ENCODE results near the gene GNAO1.

The GNAO1 gene

GRCh38 chr16:56192986-56193945, 2.0 kb downstream of the GNAO1 start:
- peak overlapping the region; percentile 72 for H3K4me3 Mint-ChIP-seq
- no peaks in the 10 kb centered on the region for H3K36me3 Mint-ChIP-seq
- no peaks in the 10 kb centered on the region for H3K9me3 Mint-ChIP-seq
- no peak overlapping the region for H3K27ac Mint-ChIP-seq
- peaks cover 38% of the 10 kb centered on the region for H3K27me3 Mint-ChIP-seq
- peaks cover 32% of the 10 kb centered on the region for H3K4me1 Mint-ChIP-seq

GRCh38 chr16:56193951-56194726, 2.9 kb downstream of the GNAO1 start:
- peak overlapping the region; percentile 72 for H3K4me3 Mint-ChIP-seq
- H3K27ac Mint-ChIP-seq: no peak overlapping the region
- peaks cover 34% of the 10 kb centered on the region for H3K27me3 Mint-ChIP-seq
- no peaks in the 10 kb centered on the region for H3K9me3 Mint-ChIP-seq
- peaks cover 40% of the 10 kb centered on the region for H3K4me1 Mint-ChIP-seq
- no peaks in the 10 kb centered on the region for H3K36me3 Mint-ChIP-seq

GRCh38 chr16:56195151-56195550, 3.9 kb downstream of the GNAO1 start:
- H3K4me3 Mint-ChIP-seq: no peak overlapping the region
- H3K9me3 Mint-ChIP-seq: no peaks in the 10 kb centered on the region
- peaks cover 49% of the 10 kb centered on the region for H3K4me1 Mint-ChIP-seq
- no peak overlapping the region for H3K27ac Mint-ChIP-seq
- H3K36me3 Mint-ChIP-seq: no peaks in the 10 kb centered on the region
- peaks cover 27% of the 10 kb centered on the region for H3K27me3 Mint-ChIP-seq

- Mint-ChIP-seq H3K27ac (no peak overlapping the region), H3K4me3 (no peak overlapping the region), H3K4me1 (peaks cover 47% of the 10 kb centered on the region), H3K36me3 (no peaks in the 10 kb centered on the region), H3K9me3 (no peaks in the 10 kb centered on the region), H3K27me3 (peaks cover 25% of the 10 kb centered on the region)
Observed at GRCh38 chr16:56196381-56196780, 5.1 kb downstream of the GNAO1 start.

GRCh38 chr16:56197192-56197992, 6.1 kb downstream of the GNAO1 start:
- H3K4me3 Mint-ChIP-seq: no peak overlapping the region
- peaks cover 25% of the 10 kb centered on the region for H3K27me3 Mint-ChIP-seq
- H3K27ac Mint-ChIP-seq: no peak overlapping the region
- H3K9me3 Mint-ChIP-seq: no peaks in the 10 kb centered on the region
- no peaks in the 10 kb centered on the region for H3K36me3 Mint-ChIP-seq
- peaks cover 47% of the 10 kb centered on the region for H3K4me1 Mint-ChIP-seq

GRCh38 chr16:56198006-56198754, 6.9 kb downstream of the GNAO1 start:
- H3K4me1 Mint-ChIP-seq: peaks cover 41% of the 10 kb centered on the region
- no peaks in the 10 kb centered on the region for H3K36me3 Mint-ChIP-seq
- no peak overlapping the region for H3K4me3 Mint-ChIP-seq
- H3K27me3 Mint-ChIP-seq: peaks cover 20% of the 10 kb centered on the region
- no peaks in the 10 kb centered on the region for H3K9me3 Mint-ChIP-seq
- peak overlapping the region; percentile 85 for H3K27ac Mint-ChIP-seq

- H3K36me3 Mint-ChIP-seq: no peaks in the 10 kb centered on the region
- H3K27ac Mint-ChIP-seq: no peak overlapping the region
Observed at GRCh38 chr16:56198755-56199114, 7.4 kb downstream of the GNAO1 start.

GRCh38 chr16:56199164-56199563, 7.9 kb downstream of the GNAO1 start:
- H3K4me3 Mint-ChIP-seq: peak overlapping the region; percentile 37
- H3K36me3 Mint-ChIP-seq: no peaks in the 10 kb centered on the region
- H3K27me3 Mint-ChIP-seq: peaks cover 13% of the 10 kb centered on the region
- H3K4me1 Mint-ChIP-seq: peaks cover 32% of the 10 kb centered on the region
- peak overlapping the region; percentile 3 for H3K27ac Mint-ChIP-seq
- H3K9me3 Mint-ChIP-seq: no peaks in the 10 kb centered on the region

More at GRCh38 chr16:56198755-56199114, 7.4 kb downstream of the GNAO1 start:
- Mint-ChIP-seq H3K4me3 (no peak overlapping the region), H3K9me3 (no peaks in the 10 kb centered on the region), H3K27me3 (peaks cover 15% of the 10 kb centered on the region), H3K4me1 (peaks cover 36% of the 10 kb centered on the region)

GRCh38 chr16:56201030-56201429, 9.7 kb downstream of the GNAO1 start:
- H3K27ac Mint-ChIP-seq: no peak overlapping the region
- peaks cover 29% of the 10 kb centered on the region for H3K4me1 Mint-ChIP-seq
- peaks cover 7% of the 10 kb centered on the region for H3K27me3 Mint-ChIP-seq
- H3K9me3 Mint-ChIP-seq: no peaks in the 10 kb centered on the region
- H3K4me3 Mint-ChIP-seq: no peak overlapping the region
- H3K36me3 Mint-ChIP-seq: no peaks in the 10 kb centered on the region

GRCh38 chr16:56202036-56202435, 10.7 kb downstream of the GNAO1 start:
- Mint-ChIP-seq H3K4me3 (no peak overlapping the region), H3K27me3 (peaks cover 5% of the 10 kb centered on the region), H3K36me3 (no peaks in the 10 kb centered on the region), H3K4me1 (peaks cover 29% of the 10 kb centered on the region), H3K27ac (no peak overlapping the region), H3K9me3 (no peaks in the 10 kb centered on the region)

- no peaks in the 10 kb centered on the region for H3K9me3 Mint-ChIP-seq
- H3K4me1 Mint-ChIP-seq: peaks cover 21% of the 10 kb centered on the region
- H3K27me3 Mint-ChIP-seq: no peaks in the 10 kb centered on the region
- H3K4me3 Mint-ChIP-seq: no peak overlapping the region
- no peak overlapping the region for H3K27ac Mint-ChIP-seq
- no peaks in the 10 kb centered on the region for H3K36me3 Mint-ChIP-seq
Observed at GRCh38 chr16:56203052-56203451, 11.8 kb downstream of the GNAO1 start.

- peaks cover 1% of the 10 kb centered on the region for H3K27me3 Mint-ChIP-seq
- H3K9me3 Mint-ChIP-seq: no peaks in the 10 kb centered on the region
- H3K4me1 Mint-ChIP-seq: peaks cover 3% of the 10 kb centered on the region
- no peak overlapping the region for H3K4me3 Mint-ChIP-seq
- no peaks in the 10 kb centered on the region for H3K36me3 Mint-ChIP-seq
- no peak overlapping the region for H3K27ac Mint-ChIP-seq
Observed at GRCh38 chr16:56204816-56205215, 13.5 kb downstream of the GNAO1 start.

- H3K9me3 Mint-ChIP-seq: no peaks in the 10 kb centered on the region
Observed at GRCh38 chr16:56206951-56207350, 15.7 kb downstream of the GNAO1 start.

GRCh38 chr16:56207421-56207820, 16.1 kb downstream of the GNAO1 start:
- H3K4me1 Mint-ChIP-seq: no peaks in the 10 kb centered on the region
- no peaks in the 10 kb centered on the region for H3K9me3 Mint-ChIP-seq
- no peak overlapping the region for H3K27ac Mint-ChIP-seq
- H3K27me3 Mint-ChIP-seq: peaks cover 10% of the 10 kb centered on the region
- no peaks in the 10 kb centered on the region for H3K36me3 Mint-ChIP-seq
- H3K4me3 Mint-ChIP-seq: no peak overlapping the region

More at GRCh38 chr16:56206951-56207350, 15.7 kb downstream of the GNAO1 start:
- H3K4me3 Mint-ChIP-seq: no peak overlapping the region
- peaks cover 8% of the 10 kb centered on the region for H3K27me3 Mint-ChIP-seq
- H3K36me3 Mint-ChIP-seq: no peaks in the 10 kb centered on the region
- H3K4me1 Mint-ChIP-seq: no peaks in the 10 kb centered on the region
- H3K27ac Mint-ChIP-seq: no peak overlapping the region
